ENCODE results near the gene REEP3.

- TF ChIP-seq CTCF (IDR thresholded peaks at IDR 0.05; ENCODE audit: poor library complexity, severe bottlenecking), result no peak
- no peak for TF ChIP-seq EP300 (conservative IDR thresholded peaks at IDR 0.05; ENCODE audit: poor library complexity, severe bottlenecking)
- no peak for TF ChIP-seq EZH2 (IDR thresholded peaks at IDR 0.05; ENCODE audit: borderline replicate concordance, insufficient read depth, low read length, poor library complexity, severe bottlenecking)
- TF ChIP-seq POLR2AphosphoS5 (IDR thresholded peaks at IDR 0.05), result no peak
- no peak for TF ChIP-seq SMC3 (conservative IDR thresholded peaks at IDR 0.05; ENCODE audit: poor library complexity)
- no peak for TF ChIP-seq TAF1 (IDR thresholded peaks at IDR 0.05; ENCODE audit: low read depth)
Observed at GRCh38 chr10:63562391-63562790, 41.2 kb downstream of the REEP3 start.
